ENCODE results near the gene FAU. TPM values are rescaled to one million over a fixed set of nuclear protein-coding genes. Genes with fewer than 3 reads are reported as not detected.

FAU gene
- total and polyA plus RNA-seq, 2 of the 13 experiments (the other 11 are each of a cell fraction or from before 2014, with no cell fraction given), result 374 to 869 TPM

GRCh38 chr11:65112546-65113360 lies 9.2 kb downstream of the FAU start (continued):
- TF ChIP-seq, protein P1, sequence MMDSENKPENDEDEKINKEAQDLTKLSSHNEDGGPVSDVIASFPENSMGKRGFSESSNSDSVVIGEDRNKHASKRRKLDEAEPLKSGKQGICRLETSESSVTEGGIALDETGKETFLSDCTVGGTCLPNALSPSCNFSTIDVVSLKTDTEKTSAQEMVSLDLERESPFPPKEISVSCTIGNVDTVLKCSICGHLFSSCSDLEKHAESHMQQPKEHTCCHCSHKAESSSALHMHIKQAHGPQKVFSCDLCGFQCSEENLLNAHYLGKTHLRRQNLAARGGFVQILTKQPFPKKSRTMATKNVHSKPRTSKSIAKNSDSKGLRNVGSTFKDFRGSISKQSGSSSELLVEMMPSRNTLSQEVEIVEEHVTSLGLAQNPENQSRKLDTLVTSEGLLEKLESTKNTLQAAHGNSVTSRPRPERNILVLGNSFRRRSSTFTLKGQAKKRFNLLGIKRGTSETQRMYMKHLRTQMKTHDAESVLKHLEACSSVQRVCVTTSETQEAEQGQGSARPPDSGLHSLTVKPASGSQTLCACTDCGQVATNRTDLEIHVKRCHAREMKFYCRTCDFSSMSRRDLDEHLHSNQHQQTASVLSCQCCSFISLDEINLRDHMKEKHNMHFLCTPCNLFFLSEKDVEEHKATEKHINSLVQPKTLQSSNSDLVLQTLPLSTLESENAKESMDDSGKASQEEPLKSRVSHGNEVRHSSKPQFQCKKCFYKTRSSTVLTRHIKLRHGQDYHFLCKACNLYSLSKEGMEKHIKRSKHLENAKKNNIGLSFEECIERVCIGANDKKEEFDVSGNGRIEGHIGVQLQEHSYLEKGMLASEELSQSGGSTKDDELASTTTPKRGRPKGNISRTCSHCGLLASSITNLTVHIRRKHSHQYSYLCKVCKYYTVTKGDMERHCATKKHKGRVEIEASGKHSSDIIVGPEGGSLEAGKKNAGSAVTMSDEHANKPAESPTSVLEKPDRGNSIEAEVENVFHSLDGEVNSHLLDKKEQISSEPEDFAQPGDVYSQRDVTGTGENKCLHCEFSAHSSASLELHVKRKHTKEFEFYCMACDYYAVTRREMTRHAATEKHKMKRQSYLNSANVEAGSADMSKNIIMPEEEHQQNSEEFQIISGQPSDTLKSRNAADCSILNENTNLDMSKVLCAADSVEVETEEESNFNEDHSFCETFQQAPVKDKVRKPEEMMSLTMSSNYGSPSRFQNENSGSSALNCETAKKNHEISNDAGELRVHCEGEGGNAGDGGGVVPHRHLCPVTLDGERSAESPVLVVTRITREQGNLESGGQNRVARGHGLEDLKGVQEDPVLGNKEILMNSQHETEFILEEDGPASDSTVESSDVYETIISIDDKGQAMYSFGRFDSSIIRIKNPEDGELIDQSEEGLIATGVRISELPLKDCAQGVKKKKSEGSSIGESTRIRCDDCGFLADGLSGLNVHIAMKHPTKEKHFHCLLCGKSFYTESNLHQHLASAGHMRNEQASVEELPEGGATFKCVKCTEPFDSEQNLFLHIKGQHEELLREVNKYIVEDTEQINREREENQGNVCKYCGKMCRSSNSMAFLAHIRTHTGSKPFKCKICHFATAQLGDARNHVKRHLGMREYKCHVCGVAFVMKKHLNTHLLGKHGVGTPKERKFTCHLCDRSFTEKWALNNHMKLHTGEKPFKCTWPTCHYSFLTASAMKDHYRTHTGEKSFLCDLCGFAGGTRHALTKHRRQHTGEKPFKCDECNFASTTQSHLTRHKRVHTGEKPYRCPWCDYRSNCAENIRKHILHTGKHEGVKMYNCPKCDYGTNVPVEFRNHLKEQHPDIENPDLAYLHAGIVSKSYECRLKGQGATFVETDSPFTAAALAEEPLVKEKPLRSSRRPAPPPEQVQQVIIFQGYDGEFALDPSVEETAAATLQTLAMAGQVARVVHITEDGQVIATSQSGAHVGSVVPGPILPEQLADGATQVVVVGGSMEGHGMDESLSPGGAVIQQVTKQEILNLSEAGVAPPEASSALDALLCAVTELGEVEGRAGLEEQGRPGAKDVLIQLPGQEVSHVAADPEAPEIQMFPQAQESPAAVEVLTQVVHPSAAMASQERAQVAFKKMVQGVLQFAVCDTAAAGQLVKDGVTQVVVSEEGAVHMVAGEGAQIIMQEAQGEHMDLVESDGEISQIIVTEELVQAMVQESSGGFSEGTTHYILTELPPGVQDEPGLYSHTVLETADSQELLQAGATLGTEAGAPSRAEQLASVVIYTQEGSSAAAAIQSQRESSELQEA (CRISPR knock-in tag; IDR thresholded peaks at IDR 0.05; ENCODE audit: not compliant biosample characterization), result peak; percentile 77
- TF ChIP-seq SMYD3 (CRISPR knock-in tag; IDR thresholded peaks at IDR 0.05) (no peak), RBFOX2 (IDR thresholded peaks at IDR 0.05; ENCODE audit: low read depth, low read length) (peak; percentile 58; the same call in 1 of the 2 replicates), TIGD3 (CRISPR knock-in tag; IDR thresholded peaks at IDR 0.05; ENCODE audit: borderline replicate concordance) (no peak), DPF2 (CRISPR knock-in tag; IDR thresholded peaks at IDR 0.05; ENCODE audit: borderline replicate concordance, low read depth) (no peak), ZNF616 (CRISPR knock-in tag; IDR thresholded peaks at IDR 0.05; ENCODE audit: low read depth) (0 out of 2 replicates have a peak, but pooled peaks have one; percentile 30), TOE1 (CRISPR knock-in tag; IDR thresholded peaks at IDR 0.05) (no peak)
- TF ChIP-seq, protein P2, sequence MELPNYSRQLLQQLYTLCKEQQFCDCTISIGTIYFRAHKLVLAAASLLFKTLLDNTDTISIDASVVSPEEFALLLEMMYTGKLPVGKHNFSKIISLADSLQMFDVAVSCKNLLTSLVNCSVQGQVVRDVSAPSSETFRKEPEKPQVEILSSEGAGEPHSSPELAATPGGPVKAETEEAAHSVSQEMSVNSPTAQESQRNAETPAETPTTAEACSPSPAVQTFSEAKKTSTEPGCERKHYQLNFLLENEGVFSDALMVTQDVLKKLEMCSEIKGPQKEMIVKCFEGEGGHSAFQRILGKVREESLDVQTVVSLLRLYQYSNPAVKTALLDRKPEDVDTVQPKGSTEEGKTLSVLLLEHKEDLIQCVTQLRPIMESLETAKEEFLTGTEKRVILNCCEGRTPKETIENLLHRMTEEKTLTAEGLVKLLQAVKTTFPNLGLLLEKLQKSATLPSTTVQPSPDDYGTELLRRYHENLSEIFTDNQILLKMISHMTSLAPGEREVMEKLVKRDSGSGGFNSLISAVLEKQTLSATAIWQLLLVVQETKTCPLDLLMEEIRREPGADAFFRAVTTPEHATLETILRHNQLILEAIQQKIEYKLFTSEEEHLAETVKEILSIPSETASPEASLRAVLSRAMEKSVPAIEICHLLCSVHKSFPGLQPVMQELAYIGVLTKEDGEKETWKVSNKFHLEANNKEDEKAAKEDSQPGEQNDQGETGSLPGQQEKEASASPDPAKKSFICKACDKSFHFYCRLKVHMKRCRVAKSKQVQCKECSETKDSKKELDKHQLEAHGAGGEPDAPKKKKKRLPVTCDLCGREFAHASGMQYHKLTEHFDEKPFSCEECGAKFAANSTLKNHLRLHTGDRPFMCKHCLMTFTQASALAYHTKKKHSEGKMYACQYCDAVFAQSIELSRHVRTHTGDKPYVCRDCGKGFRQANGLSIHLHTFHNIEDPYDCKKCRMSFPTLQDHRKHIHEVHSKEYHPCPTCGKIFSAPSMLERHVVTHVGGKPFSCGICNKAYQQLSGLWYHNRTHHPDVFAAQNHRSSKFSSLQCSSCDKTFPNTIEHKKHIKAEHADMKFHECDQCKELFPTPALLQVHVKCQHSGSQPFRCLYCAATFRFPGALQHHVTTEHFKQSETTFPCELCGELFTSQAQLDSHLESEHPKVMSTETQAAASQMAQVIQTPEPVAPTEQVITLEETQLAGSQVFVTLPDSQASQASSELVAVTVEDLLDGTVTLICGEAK (IDR thresholded peaks at IDR 0.05), result no peak
- TF ChIP-seq, protein P2 (CRISPR knock-in tag; IDR thresholded peaks at IDR 0.05), result no peak

Data from HepG2 (cell line).